OCI-LY3 (cell line): ENCODE measurements around the gene RASSF7.

Source experiments
- H2AFZ ChIP-seq: fragments of 200-600, 300-600 bp; shearing (Covaris generic); 2 replicates; pipeline ENCODE4 v1.6.0; 2014; ENCODE audit warnings: antibody characterized with exemption, low read depth, low read length
- H3K27ac ChIP-seq: fragments of 200-600, 300-600 bp; sonication (generic); 2 replicates; pipeline ENCODE4 v1.5.1; 2014; ENCODE audit warnings: mild to moderate bottlenecking, low read length, moderate library complexity, mixed read lengths
- H3K27me3 ChIP-seq: fragments of 200-600, 300-600 bp; sonication (generic); 2 replicates; pipeline ENCODE4 v1.6.1; 2014; ENCODE audit warnings: low read depth, low read length, mixed read lengths
- H3K36me3 ChIP-seq: fragments of 200-600, 300-600 bp; sonication (generic); replicated peaks from 2 replicates; pipeline ENCODE3; 2014; ENCODE audit warnings: low read depth, low read length, mixed read lengths
- H3K4me1 ChIP-seq: fragments of 300-600, 200-600 bp; sonication (generic); 2 replicates; pipeline ENCODE4 v1.6.1; 2014; ENCODE audit warnings: low read length, mixed read lengths
- H3K4me2 ChIP-seq: fragments of 200-600, 300-600 bp; sonication (generic); 2 replicates; pipeline ENCODE4 v1.6.1; 2014; ENCODE audit warnings: low read length, mixed read lengths
- H3K4me3 ChIP-seq: fragments of 300-600, 200-600 bp; sonication (generic); 2 replicates; pipeline ENCODE4 v1.5.1; 2014; ENCODE audit warnings: antibody characterized with exemption, mild to moderate bottlenecking, low read length, moderate library complexity
- H3K79me2 ChIP-seq: fragments of 300-600, 200-600 bp; shearing (Covaris generic); 2 replicates; pipeline ENCODE4 v1.6.1; 2014; ENCODE audit warnings: mild to moderate bottlenecking, low read length, mixed read lengths
- H3K9ac ChIP-seq: fragments of 300-600, 200-600 bp; shearing (Covaris generic); 2 replicates; pipeline ENCODE4 v1.6.0; 2014; ENCODE audit warnings: mild to moderate bottlenecking, low read length, moderate library complexity
- H3K9me3 ChIP-seq: fragments of 200-600, 300-600 bp; shearing (Covaris generic); 2 replicates; pipeline ENCODE4 v1.6.1; 2014; ENCODE audit warnings: low read length, mixed read lengths; ENCODE audit not compliant: insufficient read depth
- H4K20me1 ChIP-seq: fragments of 200-600, 300-600 bp; sonication (generic); 2 replicates; pipeline ENCODE4 v1.6.1; 2016; ENCODE audit warnings: low read length, mixed read lengths; ENCODE audit not compliant: insufficient read depth
- EZH2phosphoT487 ChIP-seq: fragments of 200-600 bp; shearing (Covaris generic); IDR thresholded peaks from 2 replicates; pipeline ENCODE4 v1.6.1; 2018; ENCODE audit warnings: antibody characterized with exemption, mixed run types, low read depth
- TF ChIP-seq, protein P1 (sequence below): fragments of 200-600, 300-600 bp; sonication (generic); IDR thresholded peaks from 2 replicates; pipeline ENCODE4 v1.5.1; 2014; ENCODE audit warnings: antibody characterized with exemption, low read length, low read depth

Gene RASSF7

DNA sequence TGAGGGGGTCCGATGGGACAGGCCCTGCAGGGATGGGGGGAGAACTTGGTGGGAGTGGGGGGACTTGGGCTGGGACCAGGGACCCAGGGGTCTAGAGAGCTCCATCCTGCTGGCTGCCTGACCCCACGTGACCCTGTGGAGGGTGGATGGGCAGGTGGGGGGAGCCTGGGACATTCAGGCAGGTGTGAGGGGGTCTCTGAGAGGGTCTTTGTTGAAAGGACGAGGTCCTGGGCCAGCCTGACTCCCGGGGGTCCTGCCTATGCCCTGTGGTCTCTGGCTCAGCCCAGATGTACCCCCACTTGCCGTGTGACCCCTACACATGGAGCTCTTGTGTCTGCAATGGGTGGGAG, 16.0 kb upstream of the RASSF7 start:
- H2AFZ ChIP-seq, result no peak overlapping the region
- no peaks in the 10 kb centered on the region for H4K20me1 ChIP-seq
- no peaks in the 10 kb centered on the region for H3K9me3 ChIP-seq
- H3K27me3 ChIP-seq, result no peaks in the 10 kb centered on the region
- H3K4me1 ChIP-seq, result no peaks in the 10 kb centered on the region
- H3K36me3 ChIP-seq, result no peaks in the 10 kb centered on the region
- no peak overlapping the region for H3K27ac ChIP-seq
- H3K4me3 ChIP-seq, result no peak overlapping the region
- no peak overlapping the region for H3K4me2 ChIP-seq
- no peak overlapping the region for H3K9ac ChIP-seq
- no peak for TF ChIP-seq EZH2phosphoT487
- TF ChIP-seq, protein P1, sequence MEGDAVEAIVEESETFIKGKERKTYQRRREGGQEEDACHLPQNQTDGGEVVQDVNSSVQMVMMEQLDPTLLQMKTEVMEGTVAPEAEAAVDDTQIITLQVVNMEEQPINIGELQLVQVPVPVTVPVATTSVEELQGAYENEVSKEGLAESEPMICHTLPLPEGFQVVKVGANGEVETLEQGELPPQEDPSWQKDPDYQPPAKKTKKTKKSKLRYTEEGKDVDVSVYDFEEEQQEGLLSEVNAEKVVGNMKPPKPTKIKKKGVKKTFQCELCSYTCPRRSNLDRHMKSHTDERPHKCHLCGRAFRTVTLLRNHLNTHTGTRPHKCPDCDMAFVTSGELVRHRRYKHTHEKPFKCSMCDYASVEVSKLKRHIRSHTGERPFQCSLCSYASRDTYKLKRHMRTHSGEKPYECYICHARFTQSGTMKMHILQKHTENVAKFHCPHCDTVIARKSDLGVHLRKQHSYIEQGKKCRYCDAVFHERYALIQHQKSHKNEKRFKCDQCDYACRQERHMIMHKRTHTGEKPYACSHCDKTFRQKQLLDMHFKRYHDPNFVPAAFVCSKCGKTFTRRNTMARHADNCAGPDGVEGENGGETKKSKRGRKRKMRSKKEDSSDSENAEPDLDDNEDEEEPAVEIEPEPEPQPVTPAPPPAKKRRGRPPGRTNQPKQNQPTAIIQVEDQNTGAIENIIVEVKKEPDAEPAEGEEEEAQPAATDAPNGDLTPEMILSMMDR, result no peak
- no peaks in the 10 kb centered on the region for H3K79me2 ChIP-seq

DNA sequence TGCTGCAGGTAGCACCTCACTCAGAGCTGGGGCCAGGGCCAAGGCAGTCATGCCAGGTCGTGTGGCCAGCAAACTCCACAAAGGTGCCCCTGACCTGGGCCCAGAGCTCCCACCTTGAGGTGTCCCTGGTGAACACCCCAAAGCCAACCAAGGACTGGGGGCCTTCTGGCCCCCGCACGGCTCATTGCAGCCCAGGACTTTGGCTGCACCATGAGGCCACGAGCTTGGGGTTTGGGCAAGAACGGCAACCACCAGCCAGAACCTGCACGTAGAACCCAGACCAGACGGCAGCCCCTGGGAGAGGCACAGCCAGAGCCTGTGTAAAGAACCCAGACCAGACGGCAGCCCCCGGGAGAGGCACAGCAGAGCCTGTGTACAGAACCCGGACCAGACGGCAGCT, 15.6 kb upstream of the RASSF7 start:
- H3K27me3 ChIP-seq, result no peaks in the 10 kb centered on the region
- H3K9me3 ChIP-seq, result no peaks in the 10 kb centered on the region
- TF ChIP-seq, protein P1, result no peak
- TF ChIP-seq EZH2phosphoT487, result no peak
- no peak overlapping the region for H3K27ac ChIP-seq
- H4K20me1 ChIP-seq, result no peaks in the 10 kb centered on the region
- no peaks in the 10 kb centered on the region for H3K36me3 ChIP-seq
- H3K4me2 ChIP-seq, result no peak overlapping the region
- no peaks in the 10 kb centered on the region for H3K79me2 ChIP-seq
- no peaks in the 10 kb centered on the region for H3K4me1 ChIP-seq
- no peak overlapping the region for H2AFZ ChIP-seq
- no peak overlapping the region for H3K9ac ChIP-seq
- H3K4me3 ChIP-seq, result no peak overlapping the region

DNA sequence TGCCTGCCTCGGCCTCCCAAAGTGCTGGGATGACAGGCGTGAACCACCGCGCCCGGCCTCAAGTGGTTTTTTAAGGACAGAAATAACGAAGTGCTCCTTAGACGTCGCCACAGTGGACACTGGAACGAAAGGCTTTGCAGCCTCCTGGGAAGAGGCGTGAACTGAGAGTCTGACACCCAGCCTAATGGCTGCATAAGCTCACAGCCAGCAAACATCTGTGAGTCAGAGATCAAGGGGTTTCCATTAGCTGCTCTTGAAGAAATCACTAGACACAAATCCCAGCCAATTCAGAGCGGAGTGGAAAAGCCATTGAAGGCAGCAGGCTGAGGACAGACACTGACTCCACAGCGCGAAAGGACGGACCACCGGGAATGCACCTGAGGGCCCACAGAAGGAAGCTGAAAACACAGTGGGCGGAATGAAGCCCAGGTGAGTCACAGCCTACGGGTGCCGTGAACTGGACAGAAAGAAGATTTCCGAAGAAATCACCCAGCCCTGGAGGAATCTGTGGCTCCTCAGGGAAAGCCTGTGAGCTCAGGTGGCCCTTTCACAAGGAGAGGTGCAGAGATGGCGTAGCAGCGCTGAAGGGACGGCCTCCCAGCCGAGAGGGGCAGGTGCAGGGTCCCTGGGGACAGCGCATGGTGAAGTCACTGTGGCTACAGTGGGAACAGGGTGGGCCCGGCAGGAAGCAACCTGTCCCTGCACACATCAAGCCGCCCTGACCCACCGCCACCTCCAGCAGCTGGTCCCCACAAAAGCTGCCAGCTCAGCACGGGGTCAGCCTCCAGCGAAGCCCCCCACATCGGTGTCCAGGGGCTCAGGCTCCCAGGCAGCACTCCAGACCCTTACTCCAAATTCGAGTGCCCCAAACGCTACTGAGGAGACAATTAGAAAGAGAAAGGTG, 11.8 kb upstream of the RASSF7 start:
- Histone ChIP-seq H3K27ac (no peak overlapping the region), H3K79me2 (no peaks in the 10 kb centered on the region), H3K27me3 (no peaks in the 10 kb centered on the region), H3K9ac (no peak overlapping the region), H3K4me3 (no peak overlapping the region), H3K36me3 (no peaks in the 10 kb centered on the region), H3K4me2 (peak overlapping the region; percentile 20), H2AFZ (no peak overlapping the region), H3K4me1 (no peaks in the 10 kb centered on the region), H4K20me1 (no peaks in the 10 kb centered on the region), H3K9me3 (no peaks in the 10 kb centered on the region)
- TF ChIP-seq EZH2phosphoT487, result no peak
- TF ChIP-seq, protein P1, result no peak

DNA sequence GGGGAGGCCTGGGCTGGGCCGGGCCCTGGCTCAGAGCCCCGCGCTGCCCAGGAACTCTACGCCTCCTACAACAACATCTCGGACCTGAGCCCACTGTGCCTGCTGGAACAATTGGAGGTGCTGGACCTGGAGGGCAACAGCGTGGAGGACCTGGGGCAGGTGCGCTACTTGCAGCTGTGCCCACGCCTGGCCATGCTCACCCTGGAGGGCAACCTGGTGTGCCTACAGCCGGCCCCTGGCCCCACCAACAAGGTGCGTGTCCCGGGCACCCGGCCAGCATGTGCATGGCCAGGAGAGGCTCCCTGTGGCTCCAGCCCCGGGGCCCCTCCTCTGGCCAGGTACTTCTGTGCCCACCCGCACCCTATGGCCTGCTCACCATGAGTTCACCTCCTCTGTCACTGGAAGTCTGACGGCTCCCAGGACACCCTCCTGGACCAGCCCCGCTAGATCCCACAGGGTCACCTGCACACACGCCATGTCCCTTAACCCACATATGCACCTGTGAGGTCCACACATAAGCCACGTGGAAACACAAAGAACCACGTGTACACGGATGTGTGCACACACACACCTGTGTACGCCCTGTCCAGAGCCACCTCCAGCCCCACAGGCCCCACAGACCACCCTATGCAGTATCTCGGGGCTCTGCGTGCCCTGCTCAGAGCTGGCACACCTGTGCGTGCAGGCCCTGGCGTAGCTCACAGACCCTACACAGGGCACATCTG, 10.6 kb upstream of the RASSF7 start:
- H3K27ac ChIP-seq, result no peak overlapping the region
- no peaks in the 10 kb centered on the region for H3K27me3 ChIP-seq
- TF ChIP-seq EZH2phosphoT487, result no peak
- TF ChIP-seq, protein P1, result no peak
- 0 out of 2 replicates have a peak, but pooled peaks cover 6% of the 10 kb centered on the region for H3K4me1 ChIP-seq
- no peaks in the 10 kb centered on the region for H3K9me3 ChIP-seq
- no peak overlapping the region for H3K4me3 ChIP-seq
- H3K4me2 ChIP-seq, result no peak overlapping the region
- H3K36me3 ChIP-seq, result no peaks in the 10 kb centered on the region
- no peak overlapping the region for H2AFZ ChIP-seq
- H3K9ac ChIP-seq, result no peak overlapping the region
- H4K20me1 ChIP-seq, result no peaks in the 10 kb centered on the region
- no peaks in the 10 kb centered on the region for H3K79me2 ChIP-seq
